ELR (cell line): ENCODE data around the gene PDGFB.

Experiments
- DNase-seq: peaks from one replicate; pipeline ENCODE4 v3.0.0-alpha.2; 2015; ENCODE audit warnings: low read depth

Gene PDGFB

GRCh38 chr22:39174498-39175352 is 70.1 kb downstream of the PDGFB start:
- peak; percentile 99 for DNase-seq

DNA sequence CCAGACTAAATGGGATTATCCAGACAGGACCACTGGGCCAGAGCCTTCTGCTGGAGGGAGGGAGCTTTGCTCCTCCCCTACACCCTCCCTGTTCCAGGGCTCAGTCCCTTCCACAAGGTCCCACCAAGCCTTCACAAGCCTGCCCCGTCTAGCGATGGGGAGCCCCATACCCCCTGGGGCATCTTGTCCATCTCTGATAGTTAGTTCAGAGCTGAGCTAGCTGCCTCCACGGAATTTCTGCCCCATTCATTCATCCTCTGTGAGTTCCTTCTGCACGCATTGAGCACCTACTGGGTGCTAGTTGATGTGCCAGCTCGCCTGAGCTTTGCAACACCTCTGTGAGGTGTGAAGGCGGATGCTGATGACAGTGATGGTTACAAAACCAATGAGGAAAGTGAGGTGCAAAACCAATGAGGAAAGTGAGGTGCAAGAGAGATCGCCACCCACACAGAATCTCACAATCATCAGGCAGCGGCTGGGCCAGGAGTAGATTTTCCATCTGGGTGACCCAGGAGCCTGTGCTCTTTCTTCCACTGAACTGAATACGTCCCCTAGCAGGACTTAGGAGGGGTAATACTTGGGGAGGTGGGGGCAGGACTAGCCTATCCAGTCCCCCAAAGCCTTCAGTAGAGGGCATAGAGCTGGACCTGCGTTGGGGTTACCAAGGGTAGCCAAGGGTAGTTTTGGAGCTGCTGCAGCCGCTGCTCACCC is 70.8 kb downstream of the PDGFB start:
- DNase-seq, result no peak
